H9 (cell line): ENCODE measurements around the gene SEMA4C. TPM values are rescaled to one million over a fixed set of nuclear protein-coding genes. Genes with fewer than 3 reads are reported as not detected.

ENCODE experiments used
- DNase-seq: peaks from one replicate; pipeline ENCODE4 v3.0.0-alpha.2; 2017
- H2AFZ ChIP-seq: one replicate; pipeline ENCODE4 v1.6.1; 2013; ENCODE audit warnings: mild to moderate bottlenecking, low read length, control low read depth, moderate library complexity
- H2AK5ac ChIP-seq: 2 replicates; pipeline ENCODE4 v1.6.1; 2013; ENCODE audit warnings: low read length, control low read depth, mixed read lengths; ENCODE audit not compliant: insufficient read length
- H2BK120ac ChIP-seq: one replicate; pipeline ENCODE4 v1.6.1; 2013; ENCODE audit warnings: low read depth, mild to moderate bottlenecking, low read length, control low read depth, inconsistent platforms; ENCODE audit not compliant: poor library complexity, severe bottlenecking
- H2BK12ac ChIP-seq: 2 replicates; pipeline ENCODE4 v1.6.1; 2013; ENCODE audit warnings: low read length, control low read depth, mixed read lengths, low read depth; ENCODE audit not compliant: insufficient read length
- H2BK15ac ChIP-seq: 2 replicates; pipeline ENCODE4 v1.6.1; 2013; ENCODE audit warnings: low read depth, low read length, control low read depth
- H2BK20ac ChIP-seq: one replicate; pipeline ENCODE4 v1.6.1; 2013; ENCODE audit warnings: low read depth, mild to moderate bottlenecking, low read length, control low read depth, inconsistent platforms; ENCODE audit not compliant: poor library complexity, severe bottlenecking
- H2BK5ac ChIP-seq: 2 replicates; pipeline ENCODE4 v1.6.1; 2013; ENCODE audit warnings: low read length, control low read depth, mixed read lengths; ENCODE audit not compliant: insufficient read length
- H3K14ac ChIP-seq: 2 replicates; pipeline ENCODE4 v1.6.1; 2013; ENCODE audit warnings: low read length, control low read depth; ENCODE audit not compliant: insufficient read depth
- H3K18ac ChIP-seq: 2 replicates; pipeline ENCODE4 v1.6.1; 2013; ENCODE audit warnings: low read depth, mild to moderate bottlenecking, mixed read lengths, low read length, control low read depth; ENCODE audit not compliant: insufficient read length
- H3K23ac ChIP-seq: 2 replicates; pipeline ENCODE4 v1.6.1; 2013; ENCODE audit warnings: low read length, control low read depth, mixed read lengths, low read depth; ENCODE audit not compliant: insufficient read length
- H3K23me2 ChIP-seq: 2 replicates; pipeline ENCODE4 v1.6.1; 2013; ENCODE audit warnings: low read depth, mild to moderate bottlenecking, mixed read lengths, low read length, control low read depth; ENCODE audit not compliant: insufficient read length, poor library complexity, severe bottlenecking
- H3K27ac ChIP-seq: 2 replicates; pipeline ENCODE4 v1.5.1; 2013; ENCODE audit warnings: low read length, control low read depth, mixed read lengths, low read depth; ENCODE audit not compliant: insufficient read length
- H3K27me3 ChIP-seq: 2 replicates; pipeline ENCODE4 v1.6.1; 2013; ENCODE audit warnings: low read length, control low read depth, inconsistent platforms; ENCODE audit not compliant: insufficient read depth
- H3K4ac ChIP-seq: 2 replicates; pipeline ENCODE4 v1.6.1; 2013; ENCODE audit warnings: low read depth, mild to moderate bottlenecking, control low read depth, inconsistent platforms, low read length, moderate library complexity
- H3K4me1 ChIP-seq: 2 replicates; pipeline ENCODE4 v1.6.1; 2013; ENCODE audit warnings: low read length, control low read depth, inconsistent platforms; ENCODE audit not compliant: insufficient read depth
- H3K4me2 ChIP-seq: 2 replicates; pipeline ENCODE4 v1.6.1; 2013; ENCODE audit warnings: low read length, control low read depth, mixed read lengths; ENCODE audit not compliant: insufficient read length, insufficient read depth
- H3K56ac ChIP-seq: 2 replicates; pipeline ENCODE4 v1.6.1; 2013; ENCODE audit warnings: low read depth, mild to moderate bottlenecking, mixed read lengths, low read length, control low read depth; ENCODE audit not compliant: insufficient read length
- H3K79me1 ChIP-seq: 2 replicates; pipeline ENCODE4 v1.6.1; 2013; ENCODE audit warnings: low read depth, mild to moderate bottlenecking, moderate library complexity, low read length, control low read depth, inconsistent platforms; ENCODE audit not compliant: insufficient read depth, poor library complexity, severe bottlenecking
- H3K79me2 ChIP-seq: 2 replicates; pipeline ENCODE4 v1.6.1; 2013; ENCODE audit warnings: low read length, control low read depth, inconsistent platforms; ENCODE audit not compliant: insufficient read depth
- H3K9ac ChIP-seq: 2 replicates; pipeline ENCODE4 v1.6.1; 2013; ENCODE audit warnings: low read length, control low read depth, mixed read lengths; ENCODE audit not compliant: insufficient read length; ENCODE audit errors: extremely low read depth
- H3K9me3 ChIP-seq: one replicate; pipeline ENCODE4 v1.6.1; 2013; ENCODE audit warnings: low read depth, low read length, inconsistent platforms; ENCODE audit not compliant: control insufficient read depth
- H3T11ph ChIP-seq: one replicate; pipeline ENCODE4 v1.6.1; 2013; ENCODE audit warnings: mild to moderate bottlenecking, low read length, control low read depth, inconsistent platforms
- H4K20me1 ChIP-seq: one replicate; pipeline ENCODE4 v1.6.1; 2013; ENCODE audit not compliant: control insufficient read depth, insufficient read length, insufficient read depth
- H4K5ac ChIP-seq: 2 replicates; pipeline ENCODE4 v1.6.1; 2013; ENCODE audit warnings: low read depth, mild to moderate bottlenecking, mixed read lengths, low read length, control low read depth; ENCODE audit not compliant: insufficient read length
- H4K8ac ChIP-seq: replicated peaks from 2 replicates; pipeline ENCODE4 v1.6.1; 2013; ENCODE audit warnings: low read length, control low read depth, mixed read lengths, low read depth; ENCODE audit not compliant: insufficient read length
- H4K91ac ChIP-seq: 2 replicates; pipeline ENCODE4 v1.6.1; 2013; ENCODE audit warnings: low read depth, mild to moderate bottlenecking, moderate library complexity, mixed read lengths, low read length, control low read depth; ENCODE audit not compliant: insufficient read length
- H3K27ac Mint-ChIP-seq, 3 experiments: 2 replicates in 2 of 3; 3 replicates in 1 of 3; pipeline ENCODE4 v1.8.0; 2020 to 2021; ENCODE audit warnings: mixed read lengths in 3 of 3, mild to moderate bottlenecking in 1 of 3, moderate library complexity in 1 of 3
- H3K27me3 Mint-ChIP-seq: 2 replicates; pipeline ENCODE4 v1.8.0; 2021; ENCODE audit warnings: low read depth, mild to moderate bottlenecking, moderate library complexity, mixed read lengths
- H3K36me3 Mint-ChIP-seq, 3 experiments: 2 replicates in 2 of 3; 3 replicates in 1 of 3; pipeline ENCODE4 v1.8.0; 2020 to 2021; ENCODE audit warnings: low read depth in 3 of 3, mixed read lengths in 3 of 3; ENCODE audit not compliant: insufficient read depth in 1 of 3
- H3K4me1 Mint-ChIP-seq, 2 experiments: 2 replicates each; pipeline ENCODE4 v1.8.0; 2020; ENCODE audit warnings: mixed read lengths in 2 of 2
- H3K4me3 Mint-ChIP-seq, 2 experiments: 2 replicates in 1 of 2; 3 replicates in 1 of 2; pipeline ENCODE4 v1.8.0; 2020 to 2021; ENCODE audit warnings: mild to moderate bottlenecking in 2 of 2, mixed read lengths in 2 of 2, moderate library complexity in 1 of 2
- H3K9me3 Mint-ChIP-seq, 2 experiments: 2 replicates in 1 of 2; 3 replicates in 1 of 2; pipeline ENCODE4 v1.8.0; 2020; ENCODE audit warnings: mild to moderate bottlenecking in 2 of 2, mixed read lengths in 2 of 2, moderate library complexity in 1 of 2
- CTCF ChIP-seq: fragments of 200-600 bp; sonication (generic); conservative IDR thresholded peaks from 3 replicates; pipeline ENCODE4 v1.8.0; 2021; ENCODE audit warnings: antibody characterized with exemption, mild to moderate bottlenecking
- WGBS: extraction: QIAGEN DNeasy Blood & Tissue Kit; methylation state at CpG from one replicate; pipeline ENCODE4 v1.1.7; 2013; ENCODE audit warnings: missing lambda C conversion rate, low lambda C conversion rate, mixed read lengths; ENCODE audit not compliant: insufficient read length; ENCODE audit errors: extremely low coverage; 5-methylcytosine and 5-hydroxymethylcytosine counted together
- total RNA-seq: library from RNA; stranded (reverse); gene quantifications from 2 replicates; pipeline ENCODE4 v1.2.1, GENCODE V29; 2021

SEMA4C gene
- total RNA-seq, 1 experiment from 2014 or later: 81.6 TPM

- DNase-seq: no peak
- Histone ChIP-seq H2AFZ (no peak overlapping the region), H3K23ac (no peak overlapping the region), H3K79me1 (no peaks in the 10 kb centered on the region), H3T11ph (no peak overlapping the region), H3K4me2 (no peak overlapping the region), H2BK5ac (no peak overlapping the region), H2AK5ac (no peak overlapping the region), H3K79me2 (no peaks in the 10 kb centered on the region), H2BK120ac (no peak overlapping the region), H3K56ac (no peak overlapping the region), H3K18ac (no peak overlapping the region), H4K5ac (no peak overlapping the region), H4K91ac (no peak overlapping the region), H3K27me3 (no peaks in the 10 kb centered on the region), H2BK20ac (no peak overlapping the region), H2BK15ac (no peak overlapping the region), H3K9ac (no peak overlapping the region), H3K9me3 (no peaks in the 10 kb centered on the region), H4K8ac (no peak overlapping the region), H3K14ac (no peak overlapping the region), H2BK12ac (no peak overlapping the region), H3K4ac (no peak overlapping the region), H3K23me2 (no peaks in the 10 kb centered on the region), H3K27ac (no peak overlapping the region), H4K20me1 (no peaks in the 10 kb centered on the region), H3K4me1 (peaks cover 3% of the 10 kb centered on the region; the same call in 1 of the 2 replicates)
- Mint-ChIP-seq H3K4me3 (no peak overlapping the region), H3K4me1 (peaks cover 65 to 69% of the 10 kb centered on the region in 2 experiments), H3K9me3 (no peaks in the 10 kb centered on the region), H3K36me3 (no peaks in the 10 kb centered on the region), H3K27me3 (peaks cover 1% of the 10 kb centered on the region), H3K27ac (no peak overlapping the region)
- TF ChIP-seq CTCF: no peak
- WGBS: no CpG with 5 or more reads among the region's 7 CpGs
These were observed 8.3 kb upstream of the SEMA4C start for GRCh38 chr2:96878171-96878570.
